Measurements from ENCODE around the gene AKAP11.
"Not testable (repeated sequence)": the region's sequence is repeated elsewhere in the genome, so short reads cannot be mapped to it uniquely, and the experiment has no call there.

The AKAP11 gene
- 78.2 to 92.1 reads per million in 2 donors for total RNA-seq

GRCh38 chr13:42272115-42272803 lies at the start of gene AKAP11:
AKAP11 (plus strand) TSS chr13:42272152; CDS start chr13:42286349, 14,197 bp downstream.
- DNase-seq: peak; percentile 49

- DNase-seq: no peak
These were observed 48.3 kb upstream of the AKAP11 start for GRCh38 chr13:42223681-42224080.

- no peak for DNase-seq
These were observed 46.9 kb upstream of the AKAP11 start for GRCh38 chr13:42225051-42225450.

- not testable (repeated sequence) for DNase-seq
These were observed 45.2 kb upstream of the AKAP11 start for GRCh38 chr13:42226759-42227158.

DNA sequence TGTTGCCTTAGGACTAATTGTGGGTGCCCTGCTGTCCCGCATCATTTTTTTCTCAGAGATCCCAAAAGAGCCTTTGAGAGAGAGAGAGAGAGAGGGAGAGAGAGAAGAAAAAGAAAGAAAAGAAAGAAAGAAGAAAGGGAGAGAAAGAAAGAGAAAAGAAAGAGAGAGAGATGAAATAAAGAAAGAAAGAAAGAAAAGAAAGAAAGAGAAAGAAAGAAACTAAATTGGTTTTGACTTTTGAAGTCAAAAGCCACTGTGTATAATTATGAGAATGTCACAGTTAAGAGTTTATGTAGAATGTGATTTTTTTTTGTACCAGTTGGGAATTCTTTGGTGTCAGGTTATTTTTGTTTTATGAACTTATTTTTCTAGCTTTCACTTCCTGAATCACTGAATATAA lies 43.4 kb upstream of the AKAP11 start:
- DNase-seq: no peak

DNA sequence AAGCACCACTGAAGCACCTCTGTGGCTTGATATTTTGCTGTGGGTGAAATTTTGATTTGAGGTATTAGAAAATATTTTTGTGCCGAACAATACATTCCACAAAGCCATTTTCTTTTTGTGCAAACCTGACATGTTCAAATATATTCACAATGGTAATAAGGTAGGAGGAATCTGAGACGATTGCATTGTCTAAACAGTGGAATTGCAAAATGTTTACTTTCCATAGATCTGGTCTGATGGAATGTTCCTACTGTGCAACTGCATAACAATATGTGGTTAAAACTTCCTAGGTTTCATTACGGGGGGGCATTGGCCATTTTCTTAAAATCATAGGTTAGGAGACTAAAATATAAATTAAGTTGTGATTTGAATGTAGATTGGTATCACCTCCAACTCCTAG lies 42.7 kb upstream of the AKAP11 start:
- DNase-seq: no peak

DNA sequence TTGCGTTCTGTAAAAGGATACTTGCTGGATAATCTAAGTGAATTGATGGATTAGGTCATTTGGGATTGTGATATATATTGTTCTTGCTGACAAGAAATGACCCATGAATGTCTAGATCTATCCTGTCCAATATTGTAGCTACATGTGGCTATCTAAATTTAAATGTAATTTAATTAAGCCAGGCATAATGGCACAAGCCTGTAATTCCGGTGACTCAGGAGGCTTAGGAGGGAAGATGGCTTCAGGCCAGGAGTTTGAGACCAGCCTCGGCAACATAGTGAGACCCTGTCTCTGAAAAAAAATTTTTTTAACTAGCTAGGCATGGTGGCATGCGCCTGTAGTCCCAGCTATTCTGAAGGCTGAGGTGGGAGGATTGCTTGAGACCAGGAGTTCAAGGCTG lies 39.3 kb upstream of the AKAP11 start:
- DNase-seq: no peak

DNA sequence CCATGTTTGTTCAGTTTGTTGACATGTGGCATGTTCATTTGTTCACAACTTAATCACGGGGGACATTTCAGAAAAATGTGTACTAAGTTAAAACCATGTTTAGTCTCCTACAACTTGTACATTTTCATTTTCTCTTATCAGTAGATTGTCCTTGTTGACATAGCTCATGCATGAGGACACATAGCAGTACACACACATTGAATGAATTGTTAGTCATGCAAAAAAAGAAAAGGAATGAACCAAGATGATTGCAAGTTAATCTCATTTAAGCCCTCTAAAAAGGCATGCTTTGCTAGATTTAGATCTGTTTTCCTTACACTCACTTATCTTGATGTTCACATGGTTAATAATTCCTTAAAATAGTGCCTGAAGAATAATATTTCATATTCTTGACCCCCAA lies 38.2 kb upstream of the AKAP11 start:
- no peak for DNase-seq

GRCh38 chr13:42239161-42239560 lies 32.8 kb upstream of the AKAP11 start:
- no peak for DNase-seq

GRCh38 chr13:42239644-42240043 lies 32.3 kb upstream of the AKAP11 start:
- no peak for DNase-seq

DNA sequence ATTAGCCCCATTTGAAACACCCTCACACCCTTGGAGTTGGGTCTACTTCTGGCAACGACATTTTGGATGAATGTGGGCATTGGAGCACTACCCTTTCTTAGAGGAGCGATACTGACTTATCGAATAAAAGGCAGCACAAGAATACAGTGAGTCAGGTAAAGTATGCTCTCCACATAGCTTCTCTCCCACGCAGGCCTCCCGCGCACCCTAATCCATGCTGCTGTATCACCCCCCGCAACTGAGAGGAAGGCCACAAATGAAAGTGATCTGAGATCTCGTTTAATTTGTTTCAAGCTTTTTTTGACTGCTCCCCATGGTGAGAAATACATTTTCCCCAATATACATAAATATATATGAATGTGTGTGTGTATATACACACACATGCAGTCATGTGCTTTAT lies 25.4 kb upstream of the AKAP11 start:
- DNase-seq: no peak

DNA sequence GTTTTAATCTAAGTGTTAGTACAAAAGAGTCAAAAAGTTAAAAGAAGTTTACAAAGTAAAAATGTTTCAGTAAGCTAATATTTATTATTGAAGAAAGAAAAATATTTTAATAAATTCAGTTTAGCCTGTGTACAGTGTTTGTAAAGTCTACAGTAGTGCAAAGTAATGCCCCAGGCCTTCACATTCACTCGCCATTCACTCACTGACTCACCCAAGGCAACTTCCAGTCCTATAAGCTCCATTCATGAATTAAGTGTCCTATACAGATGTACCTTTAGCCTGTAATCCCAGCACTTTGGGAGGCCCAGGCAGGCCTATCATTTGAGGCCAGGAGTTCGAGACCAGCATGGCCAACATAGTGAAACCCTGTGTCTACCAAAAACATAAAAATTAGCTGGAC lies 24.1 kb upstream of the AKAP11 start:
- no peak for DNase-seq

DNA sequence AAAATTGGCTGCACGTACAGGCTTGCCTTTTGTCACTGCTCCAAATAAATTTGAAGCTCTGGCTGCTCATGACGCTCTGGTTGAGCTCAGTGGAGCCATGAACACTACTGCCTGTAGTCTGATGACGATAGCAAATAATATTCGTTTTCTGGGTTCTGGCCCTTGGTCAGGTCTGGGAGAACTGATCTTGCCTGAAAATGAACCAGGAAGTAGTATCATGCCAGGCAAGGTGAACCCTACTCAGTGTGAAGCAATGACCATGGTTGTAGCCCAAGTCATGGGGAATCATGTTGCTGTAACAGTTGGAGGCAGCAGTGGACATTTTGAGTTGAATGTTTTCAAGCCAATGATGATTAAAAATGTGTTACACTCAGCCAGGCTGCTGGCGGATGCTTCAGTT lies 16.1 kb upstream of the AKAP11 start:
- no peak for DNase-seq

DNA sequence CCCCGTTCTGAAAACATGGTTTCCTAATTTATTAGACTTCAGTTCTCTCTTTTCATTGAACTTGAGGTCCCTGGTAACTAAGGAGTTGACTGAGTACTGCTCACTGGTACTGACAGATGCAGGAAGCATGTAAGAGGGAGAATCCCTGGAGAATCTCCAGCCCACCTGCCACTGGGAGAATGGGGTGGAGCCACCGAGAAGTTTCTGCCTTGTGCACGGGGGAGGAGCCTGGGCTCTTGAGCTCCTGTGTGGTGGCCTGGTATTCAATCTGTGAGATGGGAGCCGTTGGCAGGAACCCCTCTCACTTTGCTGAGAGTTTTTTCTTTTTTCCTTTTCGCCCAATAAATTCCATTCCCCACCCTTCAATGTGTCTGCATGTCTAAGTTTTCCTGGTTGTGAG lies 13.2 kb upstream of the AKAP11 start:
- no peak for DNase-seq

GRCh38 chr13:42259515-42259914 lies 12.4 kb upstream of the AKAP11 start:
- no peak for DNase-seq

GRCh38 chr13:42260903-42261654 lies 10.9 kb upstream of the AKAP11 start:
- no peak for DNase-seq

DNA sequence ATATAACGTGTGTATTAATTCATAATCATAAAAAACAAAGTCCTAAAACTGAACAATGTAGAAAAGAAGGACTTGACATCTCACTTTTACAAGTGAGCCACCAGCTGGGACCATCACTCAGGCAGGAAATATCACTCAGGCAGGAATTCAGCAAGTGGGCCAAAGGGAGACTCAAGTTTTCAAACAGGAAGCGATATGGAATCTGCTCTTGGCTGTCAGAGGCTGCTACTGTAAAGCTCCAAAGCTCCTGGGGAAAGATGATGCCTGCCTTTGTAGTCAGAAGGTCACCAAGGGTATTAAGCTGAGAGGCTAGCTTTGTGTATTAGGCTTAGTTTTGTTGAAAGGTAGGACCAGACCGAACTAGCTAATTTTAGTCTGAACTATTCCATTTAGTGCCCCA lies 5.5 kb upstream of the AKAP11 start:
- DNase-seq: no peak

GRCh38 chr13:42270160-42270856 lies 1.6 kb upstream of the AKAP11 start:
- no peak for DNase-seq

- DNase-seq: no peak
These were observed 1.1 kb upstream of the AKAP11 start for GRCh38 chr13:42270857-42271215.

- DNase-seq: peak; percentile 86
These were observed 426 bp upstream of the AKAP11 start for GRCh38 chr13:42271337-42272114.

- no peak for DNase-seq
These were observed 838 bp downstream of the AKAP11 start for GRCh38 chr13:42272804-42273175.

DNA sequence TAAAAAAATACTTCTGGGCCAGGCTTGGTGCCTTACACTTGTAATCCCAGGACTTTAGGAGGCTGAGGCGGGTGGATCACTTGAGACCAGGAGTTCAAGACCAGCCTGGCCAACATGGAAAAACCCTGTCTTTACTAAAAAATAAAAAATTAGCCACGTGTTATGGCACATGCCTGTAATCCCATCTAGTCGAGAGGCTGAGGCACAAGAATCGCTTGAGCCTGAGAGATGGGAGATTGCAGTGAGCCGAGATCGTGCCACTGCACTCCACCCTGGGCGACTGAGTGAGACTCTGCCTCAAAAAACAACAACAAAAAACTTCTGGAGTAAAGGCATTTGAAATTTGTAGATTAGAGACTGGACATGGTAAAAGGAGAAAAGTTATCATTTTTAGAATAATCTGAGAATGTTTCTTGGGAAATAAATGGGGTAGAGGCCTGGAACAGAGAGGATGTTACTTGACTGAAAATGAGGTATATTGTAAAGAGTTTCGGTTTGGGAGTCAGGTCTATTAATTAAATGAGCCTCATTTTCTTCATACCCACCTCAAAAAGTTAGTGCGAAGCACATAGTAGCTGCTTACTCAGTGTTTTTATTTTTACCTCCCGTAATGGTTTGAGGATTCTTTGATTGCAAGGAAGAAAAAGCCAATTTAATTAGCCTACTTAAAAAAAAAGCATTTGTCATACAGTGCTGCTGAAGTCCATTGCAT lies 2.6 kb downstream of the AKAP11 start:
- DNase-seq: no peak

- no peak for DNase-seq
These were observed 3.1 kb downstream of the AKAP11 start for GRCh38 chr13:42275098-42275471.

Measured in activated gamma-delta T cell (primary cell).